GDM1 (cell line): ENCODE results near the gene FAM50A.
"Not testable (repeated sequence)": the region's sequence is repeated elsewhere in the genome, so short reads cannot be mapped to it uniquely, and the experiment has no call there.

Source experiments
- DNase-seq: peaks from one replicate; lab custom pipeline; 2025; lab: John Stamatoyannopoulos, UW

The FAM50A gene, protein sequence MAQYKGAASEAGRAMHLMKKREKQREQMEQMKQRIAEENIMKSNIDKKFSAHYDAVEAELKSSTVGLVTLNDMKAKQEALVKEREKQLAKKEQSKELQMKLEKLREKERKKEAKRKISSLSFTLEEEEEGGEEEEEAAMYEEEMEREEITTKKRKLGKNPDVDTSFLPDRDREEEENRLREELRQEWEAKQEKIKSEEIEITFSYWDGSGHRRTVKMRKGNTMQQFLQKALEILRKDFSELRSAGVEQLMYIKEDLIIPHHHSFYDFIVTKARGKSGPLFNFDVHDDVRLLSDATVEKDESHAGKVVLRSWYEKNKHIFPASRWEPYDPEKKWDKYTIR

DNA sequence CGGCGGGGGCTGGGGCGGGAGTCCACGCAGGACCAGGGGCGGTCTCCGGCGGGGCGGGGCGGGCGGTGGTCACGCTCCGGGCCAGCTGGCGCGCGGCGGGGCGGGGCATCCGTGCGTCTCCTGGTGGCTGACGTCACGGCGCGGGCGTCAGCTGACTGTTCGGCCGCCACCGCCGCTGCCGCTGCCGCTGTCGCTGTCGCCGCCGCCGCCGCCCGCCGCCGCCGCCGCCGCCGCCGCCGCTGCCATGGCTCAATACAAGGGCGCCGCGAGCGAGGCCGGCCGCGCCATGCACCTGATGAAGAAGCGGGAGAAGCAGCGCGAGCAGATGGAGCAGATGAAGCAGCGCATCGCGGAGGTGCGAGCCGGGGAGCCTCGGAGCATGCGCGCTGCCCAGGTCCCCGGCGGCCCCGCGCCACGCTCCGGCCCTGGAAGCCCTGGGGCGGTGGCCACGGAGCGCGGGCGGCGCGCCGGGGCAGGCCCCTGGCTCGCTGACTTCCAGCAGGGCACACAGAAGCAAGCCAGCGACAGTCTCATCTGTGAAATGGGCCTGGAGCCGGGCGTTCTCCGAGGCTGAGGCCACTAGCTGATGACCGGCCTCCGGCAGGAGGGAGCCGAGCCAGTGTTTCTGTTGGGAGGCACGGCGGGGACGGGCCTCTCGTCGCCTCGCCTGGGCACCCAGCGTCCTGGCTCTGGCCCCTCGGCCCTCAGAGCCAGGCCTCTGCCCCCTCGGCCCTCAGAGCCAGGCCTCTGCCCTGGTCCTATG, at the start of gene FAM50A:
TSS of gene FAM50A (plus strand) at position 150 of the 763 bp plus-strand sequence. CDS start at position 245, 95 bp downstream.
- DNase-seq, result peak; percentile 45

DNA sequence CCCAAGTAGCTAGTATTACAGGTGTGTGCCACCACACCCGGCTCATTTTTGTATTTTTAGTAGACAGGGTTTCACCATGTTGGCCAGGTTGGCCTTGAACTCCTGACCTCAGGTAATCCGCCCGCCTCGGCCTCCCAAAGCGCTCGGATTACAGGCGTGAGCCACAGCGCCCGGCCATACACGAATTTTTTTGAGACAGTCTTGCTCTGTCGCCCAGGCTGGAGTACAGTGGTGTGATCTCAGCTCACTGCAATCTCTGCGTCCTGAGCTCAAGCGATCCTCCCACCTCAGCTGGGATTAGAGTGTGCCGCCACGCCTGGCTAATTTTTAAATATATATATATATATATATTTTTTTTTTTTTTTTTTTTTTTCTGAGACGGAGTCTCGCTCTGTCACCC, 47.6 kb upstream of the FAM50A start:
- DNase-seq, result not testable (repeated sequence)

DNA sequence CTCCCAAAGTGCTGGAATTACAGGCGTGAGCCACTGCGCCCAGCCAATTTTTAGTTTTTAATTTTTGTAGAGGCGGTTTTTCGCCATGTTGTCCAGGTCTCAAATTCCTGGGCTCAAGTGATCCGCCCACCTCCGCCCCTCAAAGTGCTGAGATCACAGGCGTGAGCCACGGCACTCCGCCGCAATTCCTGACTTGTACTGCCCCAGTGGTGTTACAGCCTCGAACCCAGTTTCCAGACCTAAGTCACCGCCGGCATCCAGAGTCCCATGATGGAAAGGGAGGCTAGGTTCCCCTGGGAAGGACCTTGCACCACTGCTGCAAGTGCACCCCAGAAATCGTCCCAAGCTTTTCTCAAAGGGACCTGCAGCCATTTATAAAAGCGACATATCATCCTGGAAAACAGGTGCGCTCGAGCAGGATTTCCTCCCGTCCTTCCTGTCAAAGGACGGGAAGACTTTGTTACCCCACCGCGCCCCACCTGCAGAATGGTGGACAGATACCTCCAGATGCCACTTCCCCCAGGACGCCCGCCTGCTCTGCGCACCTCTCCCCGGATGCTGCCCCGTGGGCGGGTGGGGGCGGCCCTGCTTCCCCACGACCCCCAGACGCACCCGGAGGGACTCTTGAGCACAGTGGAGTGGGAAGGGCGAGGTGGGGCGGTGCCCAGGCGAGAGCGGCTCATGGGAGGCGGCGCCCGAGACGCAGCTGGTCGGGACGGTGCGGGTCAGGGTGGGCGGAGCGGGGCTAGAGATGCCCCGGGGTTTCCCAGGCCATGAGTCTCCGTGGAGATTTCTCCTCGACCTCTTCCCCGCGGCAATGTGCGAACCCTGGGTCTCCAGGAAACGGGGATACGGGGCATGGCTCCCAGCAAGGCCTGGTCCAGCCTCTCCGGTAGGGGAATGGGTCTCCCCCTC, 46.7 kb upstream of the FAM50A start:
- DNase-seq, result peak; percentile 49

DNA sequence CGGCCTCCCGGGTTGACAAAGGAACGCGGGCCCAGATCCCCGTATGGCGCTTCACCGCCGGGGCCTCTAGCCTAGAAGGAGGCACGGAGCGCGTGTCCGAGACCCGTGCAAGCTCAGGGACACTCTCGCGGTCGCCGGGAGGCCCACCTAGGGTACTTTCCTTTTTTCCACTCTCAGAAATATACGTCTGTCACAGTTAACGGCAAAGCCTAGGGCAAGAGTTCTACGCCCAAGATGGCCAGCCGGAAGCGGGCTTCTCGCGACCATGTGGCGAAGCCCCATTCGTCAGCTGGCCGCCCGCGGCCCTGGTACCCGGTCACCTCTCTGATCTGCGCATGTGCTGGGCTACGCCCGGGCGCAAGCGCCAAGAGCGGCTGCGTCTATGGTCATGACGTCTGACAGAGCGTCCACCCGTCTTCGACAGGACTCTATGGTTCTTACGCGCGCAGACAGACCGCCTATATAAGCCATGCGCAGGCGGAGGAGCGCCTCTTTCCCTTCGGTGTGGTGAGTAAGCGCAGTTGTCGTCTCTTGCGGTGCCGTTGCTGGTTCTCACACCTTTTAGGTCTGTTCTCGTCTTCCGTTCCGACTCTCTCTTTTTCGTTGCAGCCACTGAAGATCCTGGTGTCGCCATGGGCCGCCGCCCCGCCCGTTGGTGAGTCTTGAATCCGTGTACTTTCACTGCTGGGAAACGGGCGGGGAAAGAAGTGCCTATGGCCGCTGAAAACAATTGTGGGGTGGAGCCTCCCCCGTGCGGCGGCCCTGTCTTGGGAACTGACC, 45.9 kb upstream of the FAM50A start, which contains the start of gene RPL10:
TSS of gene RPL10 (plus strand) at position 490 of the 780 bp plus-strand sequence. CDS start at position 633, 143 bp downstream.
- peak; percentile 94 for DNase-seq

DNA sequence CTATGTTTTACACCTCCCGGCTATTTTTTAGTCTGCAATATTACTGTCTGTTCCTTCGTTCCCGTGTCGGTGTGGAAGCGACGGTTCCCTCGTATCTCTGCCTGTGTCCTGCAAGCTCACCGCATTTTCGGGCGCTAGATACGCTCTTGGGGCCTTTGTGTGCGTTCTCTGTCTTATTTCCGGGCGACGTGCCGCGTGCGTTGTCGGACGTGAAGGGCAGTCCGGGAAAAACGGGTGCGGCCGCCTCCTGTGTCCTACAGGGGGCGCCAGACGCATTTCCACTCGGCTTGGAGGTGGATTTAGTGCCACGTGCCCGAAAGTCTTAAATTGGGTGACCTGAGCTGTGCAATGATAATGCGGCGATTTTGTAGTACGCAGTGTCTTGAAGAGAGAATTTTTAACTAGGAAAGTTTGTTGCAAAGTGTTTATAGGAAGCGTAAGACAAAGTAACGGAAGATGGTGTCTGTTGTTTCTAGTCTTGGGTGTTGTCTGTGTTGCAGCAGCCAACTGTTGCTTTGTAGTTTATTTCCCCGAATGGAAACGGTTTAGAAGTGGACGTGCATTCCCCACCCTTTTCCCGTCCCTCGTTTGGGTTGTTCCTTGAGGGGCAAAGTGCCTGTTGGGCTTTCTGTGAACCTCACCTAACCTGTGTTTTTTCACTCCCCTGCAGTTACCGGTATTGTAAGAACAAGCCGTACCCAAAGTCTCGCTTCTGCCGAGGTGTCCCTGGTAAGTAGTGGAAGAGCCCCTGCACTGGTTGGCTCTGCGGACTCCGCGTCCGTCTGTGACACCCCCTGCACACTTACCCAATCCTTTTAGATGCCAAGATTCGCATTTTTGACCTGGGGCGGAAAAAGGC, 45.0 kb upstream of the FAM50A start:
- DNase-seq, result peak; percentile 62

DNA sequence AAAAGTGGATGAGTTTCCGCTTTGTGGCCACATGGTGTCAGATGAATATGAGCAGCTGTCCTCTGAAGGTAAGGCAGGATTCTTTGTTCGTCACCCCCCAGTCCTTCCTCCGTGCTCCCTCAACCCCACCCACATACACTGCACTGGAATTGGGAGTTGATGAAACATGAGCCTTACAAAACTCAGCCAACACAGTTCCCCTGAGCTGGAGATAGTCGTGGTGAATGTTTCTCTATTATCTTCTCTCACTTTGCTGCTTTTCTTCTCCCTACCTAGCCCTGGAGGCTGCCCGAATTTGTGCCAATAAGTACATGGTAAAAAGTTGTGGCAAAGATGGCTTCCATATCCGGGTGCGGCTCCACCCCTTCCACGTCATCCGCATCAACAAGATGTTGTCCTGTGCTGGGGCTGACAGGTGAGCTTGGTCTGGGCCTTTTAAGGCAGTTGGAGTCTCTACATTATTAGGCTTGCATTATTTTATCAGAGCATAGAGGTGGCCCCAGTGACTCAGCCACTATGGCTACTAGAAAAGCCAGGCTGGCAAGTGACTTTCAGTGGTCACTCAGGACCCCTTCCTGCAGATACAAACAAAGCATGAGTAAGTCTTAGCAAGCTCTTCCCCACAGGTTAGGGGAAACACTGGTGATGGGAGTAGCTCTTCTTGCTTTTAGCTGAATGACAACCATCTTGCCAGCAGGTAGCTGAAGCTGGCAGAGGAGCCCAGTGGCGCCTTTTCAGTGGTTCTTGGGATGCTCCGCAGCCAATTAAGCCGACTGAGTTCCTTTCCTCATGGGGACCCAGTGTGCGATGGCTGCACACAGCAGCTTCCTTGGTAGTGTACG, 44.2 kb upstream of the FAM50A start:
- no peak for DNase-seq

DNA sequence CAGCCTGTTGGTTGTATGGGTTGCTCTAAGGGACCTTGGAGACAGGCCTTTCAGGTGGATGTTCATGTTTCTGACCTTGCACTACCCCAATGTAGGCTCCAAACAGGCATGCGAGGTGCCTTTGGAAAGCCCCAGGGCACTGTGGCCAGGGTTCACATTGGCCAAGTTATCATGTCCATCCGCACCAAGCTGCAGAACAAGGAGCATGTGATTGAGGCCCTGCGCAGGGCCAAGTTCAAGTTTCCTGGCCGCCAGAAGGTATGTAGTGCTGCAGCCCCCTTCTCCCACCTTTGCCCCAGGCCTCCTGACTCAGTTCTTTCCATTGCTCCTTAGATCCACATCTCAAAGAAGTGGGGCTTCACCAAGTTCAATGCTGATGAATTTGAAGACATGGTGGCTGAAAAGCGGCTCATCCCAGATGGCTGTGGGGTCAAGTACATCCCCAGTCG, 43.5 kb upstream of the FAM50A start:
- not testable (repeated sequence) for DNase-seq

DNA sequence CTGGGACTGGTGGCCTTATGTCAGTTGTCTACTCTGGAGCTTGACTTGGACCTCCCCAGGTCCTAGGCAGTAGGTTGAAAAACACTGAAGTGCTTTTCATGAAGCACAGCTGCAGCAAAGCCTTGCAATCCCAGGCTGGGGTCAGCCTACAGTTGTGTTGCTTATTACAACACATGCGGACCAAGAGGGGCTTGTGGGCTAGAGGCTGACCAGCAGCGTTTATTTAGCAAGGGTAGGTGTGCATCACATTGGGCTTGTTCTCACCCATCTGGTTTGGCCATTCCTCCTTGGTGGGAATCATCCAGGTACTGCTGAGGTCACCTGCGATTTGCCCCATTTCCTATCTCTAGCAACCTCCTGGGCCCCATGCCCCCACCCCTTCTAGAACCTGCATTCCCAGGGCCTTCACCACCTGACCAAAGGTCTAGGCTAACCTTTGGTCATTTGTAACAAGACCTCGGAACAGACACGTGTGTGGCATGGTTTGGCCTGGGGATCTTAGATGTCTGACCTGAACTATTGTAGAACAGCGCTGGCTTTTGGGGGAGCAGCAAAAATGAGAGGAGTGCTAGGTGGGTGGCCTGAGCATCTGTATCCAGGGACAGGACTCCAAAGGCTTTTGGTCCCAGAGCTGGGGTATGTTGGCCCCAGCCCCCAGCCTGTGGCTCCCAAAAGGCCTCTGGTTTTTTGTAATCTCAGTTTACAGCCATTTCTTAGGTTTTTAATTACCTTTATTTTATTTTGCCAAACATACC, 42.7 kb upstream of the FAM50A start:
- DNase-seq, result no peak

DNA sequence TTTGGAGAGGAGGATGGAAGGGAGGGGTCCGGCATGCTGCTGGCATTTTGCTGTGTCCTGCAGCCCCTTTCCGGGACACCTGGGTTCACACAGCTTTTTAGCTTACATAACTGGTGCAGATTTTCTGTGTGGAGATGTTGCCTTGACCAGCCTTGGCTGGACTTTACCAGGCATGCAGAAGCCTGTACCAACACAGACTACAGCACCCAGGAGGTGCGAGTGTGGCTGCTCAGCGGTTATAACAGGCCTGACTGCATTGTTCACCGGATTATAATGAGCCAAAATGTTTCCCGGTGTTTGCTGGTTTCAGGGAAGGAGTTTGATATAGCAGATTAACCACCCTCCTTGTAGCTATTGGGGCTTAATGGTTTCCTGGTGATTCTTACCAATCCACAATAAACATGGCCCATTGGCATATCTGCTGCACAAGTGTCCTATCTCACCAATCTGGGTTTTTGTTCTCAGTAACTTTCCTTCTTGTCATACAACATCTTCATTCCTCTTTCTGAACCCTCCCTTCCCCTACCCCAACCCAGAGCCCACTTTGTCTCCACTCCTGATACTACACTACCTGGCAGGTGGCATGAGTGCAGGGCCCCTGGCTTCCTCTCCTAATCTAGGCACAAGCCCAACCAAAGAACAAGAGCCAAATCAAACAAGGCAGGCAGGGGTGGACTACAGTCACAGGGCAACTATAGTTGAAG, 41.9 kb upstream of the FAM50A start:
- no peak for DNase-seq

DNA sequence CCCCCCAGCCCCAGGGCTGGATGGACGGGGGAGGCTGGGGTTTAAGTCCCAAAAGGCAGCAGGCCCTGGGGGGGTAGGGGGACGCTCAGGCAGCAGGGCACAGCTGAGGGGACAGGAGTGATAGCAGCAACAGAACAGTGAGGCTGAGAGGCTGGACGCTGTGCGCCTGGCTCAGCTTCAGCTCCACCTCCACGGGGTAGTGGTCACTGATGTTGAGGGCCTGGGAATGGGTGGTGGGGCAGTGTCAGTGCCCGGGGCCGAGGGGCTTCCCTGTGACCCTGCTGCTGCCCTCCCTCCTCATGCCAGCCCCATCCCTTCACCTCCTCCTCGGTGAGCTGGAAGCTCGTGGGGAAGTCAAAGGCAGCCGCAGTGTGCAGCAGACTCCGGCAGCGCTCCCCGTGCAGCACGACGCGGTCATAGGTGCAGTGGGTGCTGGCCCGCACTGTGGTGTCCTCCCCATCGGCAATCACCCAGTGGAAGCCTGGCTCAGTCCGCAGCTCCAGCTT, 41.3 kb upstream of the FAM50A start:
- no peak for DNase-seq

DNA sequence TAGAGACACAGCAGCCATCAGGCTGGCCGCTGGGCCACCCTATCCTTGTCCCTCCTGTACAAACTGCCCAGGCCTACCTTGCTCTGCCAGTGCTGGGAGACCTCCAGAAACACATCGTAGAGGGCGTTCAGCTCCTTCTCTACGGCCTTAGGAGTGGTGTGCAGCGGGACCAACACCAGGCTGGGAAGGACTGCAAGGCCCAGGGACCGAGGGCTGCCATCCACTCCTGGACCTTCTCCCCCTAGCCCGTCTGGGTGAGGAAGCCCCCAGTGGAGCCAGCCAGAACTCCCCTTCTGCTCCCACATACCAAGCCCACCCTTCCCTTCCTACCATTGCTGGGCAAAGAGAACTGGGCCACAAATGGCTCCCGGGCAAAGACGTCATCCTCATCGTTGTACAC, 40.7 kb upstream of the FAM50A start:
- no peak for DNase-seq

DNA sequence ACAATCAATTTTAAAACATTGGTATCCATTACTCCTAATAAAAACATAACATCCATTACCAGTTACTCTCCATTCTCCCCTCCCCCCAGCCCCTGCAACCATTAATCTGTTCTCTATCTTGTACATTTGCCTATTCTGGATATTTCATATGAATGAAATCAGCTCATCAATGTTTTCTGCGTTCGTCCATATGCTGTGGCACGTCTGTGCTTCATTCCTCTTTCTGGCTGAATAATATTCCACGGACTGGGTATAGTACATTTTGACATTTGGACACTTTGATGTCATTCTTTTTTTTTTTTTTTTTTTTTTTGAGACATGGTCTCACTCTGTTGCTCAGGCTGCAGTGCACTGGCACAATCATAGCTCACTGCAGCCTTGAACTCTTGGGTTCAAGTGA, 40.1 kb upstream of the FAM50A start:
- no peak for DNase-seq

DNA sequence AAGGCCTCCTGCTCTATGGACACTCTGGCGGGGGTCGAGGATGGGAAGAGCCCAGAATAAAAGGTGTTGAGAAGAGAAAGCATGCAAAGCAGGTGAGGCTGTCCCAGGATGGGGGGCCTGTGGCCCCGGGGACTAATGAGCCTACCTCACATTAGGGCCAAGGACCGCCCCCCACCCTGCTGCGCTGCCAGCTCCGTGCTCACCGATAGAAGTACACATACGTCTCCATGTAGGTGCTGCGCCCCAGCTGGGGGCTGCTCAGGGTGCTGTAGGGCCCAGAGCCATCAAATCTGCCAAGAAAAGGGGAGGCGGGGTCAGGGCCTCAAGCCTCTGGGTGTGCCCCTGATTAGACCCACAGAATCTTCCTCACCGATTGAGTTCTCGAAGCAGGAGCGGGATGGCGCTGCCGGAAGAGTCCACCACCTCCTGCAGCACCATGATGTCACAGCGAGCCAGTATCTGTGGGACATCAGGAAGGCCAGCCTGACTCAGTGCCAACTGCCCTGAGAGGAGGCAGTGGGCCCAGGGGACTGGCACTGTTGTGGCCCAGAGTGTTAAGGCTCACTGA, 39.2 kb upstream of the FAM50A start:
- DNase-seq, result no peak

DNA sequence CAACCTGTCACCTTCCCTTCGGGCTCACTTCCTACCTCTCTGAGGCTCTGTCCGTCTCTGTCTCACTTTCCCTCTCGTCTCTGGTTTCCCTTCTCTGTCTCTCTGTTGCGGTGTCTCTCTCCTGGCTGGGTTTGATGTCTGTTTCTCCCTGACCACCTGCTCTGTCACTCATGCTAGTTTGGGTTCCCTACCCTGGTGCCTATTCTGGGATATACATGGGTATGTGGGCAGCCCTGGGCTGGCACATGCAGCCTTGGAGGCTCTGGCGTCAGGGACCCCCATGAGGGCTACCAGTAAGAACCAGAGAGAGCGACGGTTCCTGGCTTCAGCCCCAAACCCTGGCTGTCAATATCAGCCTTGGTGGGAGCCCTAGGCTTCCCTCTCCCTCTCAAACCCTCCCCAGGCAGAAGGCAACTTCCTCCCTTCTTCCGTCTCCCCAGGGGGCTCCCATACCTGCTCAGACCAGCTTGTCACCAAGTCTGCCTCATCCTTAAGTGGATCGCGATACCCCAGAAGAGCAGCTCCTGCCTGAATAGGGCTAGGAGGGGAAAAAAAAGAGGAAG, 35.2 kb upstream of the FAM50A start:
- no peak for DNase-seq

DNA sequence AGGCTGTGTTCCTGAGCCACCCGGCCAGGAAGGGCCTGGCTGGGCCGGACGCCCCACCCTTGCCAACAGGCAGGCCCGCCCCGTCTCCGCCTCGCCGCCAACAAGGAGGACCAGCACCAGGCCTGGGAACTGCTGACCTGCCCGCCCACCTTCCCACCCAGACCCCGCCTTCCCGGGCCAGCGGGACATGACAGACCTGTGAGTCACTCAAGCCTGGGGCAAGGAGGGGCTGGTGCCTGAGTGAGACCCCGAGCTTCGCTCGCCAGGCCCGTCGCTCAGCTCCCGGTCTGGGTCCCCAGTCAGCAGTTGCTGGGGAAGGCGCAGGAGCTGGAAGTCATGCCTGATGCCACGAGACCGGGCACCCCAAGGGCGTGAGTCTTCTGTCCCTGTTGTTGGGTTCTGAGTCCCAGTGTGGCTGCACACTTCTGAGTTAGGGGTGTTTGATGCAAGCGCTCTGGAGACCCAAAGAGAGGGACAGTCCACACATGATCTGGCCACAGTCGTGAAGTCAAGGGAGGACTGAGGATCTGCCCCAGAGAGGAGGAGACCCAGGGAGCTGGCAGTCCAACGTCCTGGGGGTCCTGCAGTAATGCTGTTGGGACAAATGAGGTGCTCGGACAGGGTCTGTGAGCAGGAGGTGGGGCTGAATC, 34.6 kb upstream of the FAM50A start, which contains the start of gene DNASE1L1:
TSS of gene DNASE1L1 (minus strand) at position 33 of the 650 bp plus-strand sequence. CDS start 3,686 bp downstream, outside the sequence.
- peak; percentile 80 for DNase-seq

DNA sequence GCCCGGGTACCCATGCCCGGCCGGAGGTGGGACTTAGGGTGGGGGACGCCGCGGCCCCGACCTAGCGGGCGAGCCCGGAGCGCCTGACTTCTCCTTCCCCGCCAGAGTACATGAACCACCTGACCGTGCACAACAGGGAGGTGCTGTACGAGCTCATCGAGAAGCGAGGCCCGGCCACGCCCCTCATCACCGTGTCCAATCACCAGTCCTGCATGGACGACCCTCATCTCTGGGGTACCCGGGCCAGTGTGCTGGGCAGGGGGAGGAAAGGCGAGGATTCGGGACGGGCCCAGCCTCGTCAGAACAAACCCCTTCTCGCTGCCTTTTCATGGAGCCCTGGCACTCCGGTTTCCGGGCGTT, 32.0 kb upstream of the FAM50A start:
- peak; percentile 46 for DNase-seq
